GM12874 (cell line): ENCODE data around the gene MFSD1.

Source experiments
- TF ChIP-seq, protein P1 (sequence below): IDR thresholded peaks from 2 replicates; pipeline ENCODE4 v1.5.1; 2011; ENCODE audit warnings: low read depth, mild to moderate bottlenecking, control low read depth, low read length, moderate library complexity; ENCODE audit not compliant: insufficient read depth

MFSD1 gene

GRCh38 chr3:158777161-158777873, 24.5 kb upstream of the MFSD1 start:
- TF ChIP-seq, protein P1, sequence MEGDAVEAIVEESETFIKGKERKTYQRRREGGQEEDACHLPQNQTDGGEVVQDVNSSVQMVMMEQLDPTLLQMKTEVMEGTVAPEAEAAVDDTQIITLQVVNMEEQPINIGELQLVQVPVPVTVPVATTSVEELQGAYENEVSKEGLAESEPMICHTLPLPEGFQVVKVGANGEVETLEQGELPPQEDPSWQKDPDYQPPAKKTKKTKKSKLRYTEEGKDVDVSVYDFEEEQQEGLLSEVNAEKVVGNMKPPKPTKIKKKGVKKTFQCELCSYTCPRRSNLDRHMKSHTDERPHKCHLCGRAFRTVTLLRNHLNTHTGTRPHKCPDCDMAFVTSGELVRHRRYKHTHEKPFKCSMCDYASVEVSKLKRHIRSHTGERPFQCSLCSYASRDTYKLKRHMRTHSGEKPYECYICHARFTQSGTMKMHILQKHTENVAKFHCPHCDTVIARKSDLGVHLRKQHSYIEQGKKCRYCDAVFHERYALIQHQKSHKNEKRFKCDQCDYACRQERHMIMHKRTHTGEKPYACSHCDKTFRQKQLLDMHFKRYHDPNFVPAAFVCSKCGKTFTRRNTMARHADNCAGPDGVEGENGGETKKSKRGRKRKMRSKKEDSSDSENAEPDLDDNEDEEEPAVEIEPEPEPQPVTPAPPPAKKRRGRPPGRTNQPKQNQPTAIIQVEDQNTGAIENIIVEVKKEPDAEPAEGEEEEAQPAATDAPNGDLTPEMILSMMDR: no peak

DNA sequence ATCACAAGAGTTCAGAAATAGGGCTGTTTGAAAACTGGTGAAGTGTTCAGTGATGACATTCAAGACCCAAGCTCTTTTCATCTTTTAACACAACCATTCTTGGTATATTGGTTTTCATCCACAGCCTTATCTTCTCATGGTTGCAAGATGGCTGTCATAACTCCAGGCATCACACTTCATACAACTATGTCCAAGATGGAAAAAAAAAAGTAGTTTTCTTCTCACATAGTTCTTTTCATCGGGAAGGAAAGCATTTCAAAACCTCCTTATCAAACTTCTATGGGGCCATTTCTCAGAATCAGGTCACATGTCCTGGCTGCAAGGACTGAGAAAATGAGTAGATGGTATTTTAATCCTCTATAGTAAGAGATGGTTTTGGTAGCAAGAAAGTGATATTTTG, 21.1 kb upstream of the MFSD1 start:
- TF ChIP-seq, protein P1: no peak

GRCh38 chr3:158781191-158781590, 20.7 kb upstream of the MFSD1 start:
- TF ChIP-seq, protein P1: no peak

- TF ChIP-seq, protein P1: no peak
Measured at GRCh38 chr3:158781849-158782248, 20.0 kb upstream of the MFSD1 start.

DNA sequence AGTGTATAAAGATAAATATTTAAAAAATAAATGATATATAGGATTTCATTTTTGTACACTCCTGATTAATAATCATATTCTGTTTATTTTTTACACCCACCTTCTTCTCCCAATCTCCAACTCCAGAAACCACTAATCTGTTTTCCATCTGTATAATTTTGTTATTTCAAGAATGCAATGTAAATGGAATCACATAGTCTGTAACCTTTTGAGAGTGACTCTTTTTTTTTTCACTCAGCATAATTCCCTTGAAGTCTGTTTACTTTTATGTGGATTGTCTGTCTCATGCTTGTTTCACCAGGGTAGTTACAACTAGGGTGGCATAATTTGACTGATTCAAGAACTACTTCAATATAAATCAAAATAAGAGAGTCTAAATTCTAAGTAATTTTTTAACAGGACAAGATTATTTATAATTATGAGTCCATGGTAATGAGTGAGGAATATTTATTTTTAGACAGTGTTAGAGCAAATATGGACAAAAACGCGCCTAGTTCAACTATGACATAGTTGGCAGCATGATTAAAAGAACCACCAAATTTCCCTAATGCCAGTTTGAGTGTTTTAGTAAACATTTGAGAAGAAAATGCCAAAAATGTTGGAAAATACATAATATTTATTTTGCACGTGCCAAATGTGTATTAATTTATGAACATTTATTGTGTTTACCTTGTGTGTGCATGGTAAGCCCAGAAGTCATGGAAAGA, 19.4 kb upstream of the MFSD1 start:
- TF ChIP-seq, protein P1: no peak

DNA sequence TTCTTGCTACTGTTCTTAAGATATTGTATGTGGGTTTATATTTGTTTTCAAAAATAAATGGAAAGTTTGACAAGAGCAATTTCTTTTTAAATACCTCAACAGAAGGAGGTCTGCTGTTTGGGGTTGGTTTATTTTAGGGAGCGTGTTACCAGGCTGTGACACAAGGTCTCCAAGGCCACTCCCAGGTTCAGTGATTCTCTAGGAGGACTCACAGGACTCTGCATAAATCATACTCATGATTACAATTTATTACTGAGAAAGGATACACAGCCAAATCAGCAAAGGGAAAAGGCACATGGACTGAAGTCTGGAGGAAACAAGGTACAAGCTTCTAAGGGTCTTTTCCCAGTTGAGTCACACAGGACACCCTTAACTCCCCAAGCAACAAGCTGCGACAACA, 18.8 kb upstream of the MFSD1 start:
- TF ChIP-seq, protein P1: no peak

- TF ChIP-seq, protein P1: no peak
Measured at GRCh38 chr3:158785972-158786371, 15.9 kb upstream of the MFSD1 start.
